ENCODE results near the gene TMEM140.

Gene TMEM140

DNA sequence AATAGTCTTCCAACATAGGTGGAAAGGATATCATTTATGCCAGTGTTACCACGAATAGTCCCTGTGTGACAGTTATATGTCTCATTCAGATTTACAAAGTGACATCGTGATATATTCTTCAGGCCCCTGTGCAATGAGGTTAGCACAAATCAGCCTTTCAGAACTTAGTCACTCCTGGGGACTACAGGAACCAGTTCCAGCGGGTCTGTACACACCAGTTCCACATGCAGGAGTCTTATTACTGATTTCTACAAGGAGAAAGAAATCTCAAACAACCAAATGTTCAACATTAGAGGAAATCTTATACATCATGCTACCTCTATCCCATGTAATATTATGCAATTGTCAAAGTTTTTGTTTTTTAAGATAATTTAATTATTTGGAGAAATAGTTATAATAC, 67.8 kb downstream of the TMEM140 start:
- TF ChIP-seq, protein P1, sequence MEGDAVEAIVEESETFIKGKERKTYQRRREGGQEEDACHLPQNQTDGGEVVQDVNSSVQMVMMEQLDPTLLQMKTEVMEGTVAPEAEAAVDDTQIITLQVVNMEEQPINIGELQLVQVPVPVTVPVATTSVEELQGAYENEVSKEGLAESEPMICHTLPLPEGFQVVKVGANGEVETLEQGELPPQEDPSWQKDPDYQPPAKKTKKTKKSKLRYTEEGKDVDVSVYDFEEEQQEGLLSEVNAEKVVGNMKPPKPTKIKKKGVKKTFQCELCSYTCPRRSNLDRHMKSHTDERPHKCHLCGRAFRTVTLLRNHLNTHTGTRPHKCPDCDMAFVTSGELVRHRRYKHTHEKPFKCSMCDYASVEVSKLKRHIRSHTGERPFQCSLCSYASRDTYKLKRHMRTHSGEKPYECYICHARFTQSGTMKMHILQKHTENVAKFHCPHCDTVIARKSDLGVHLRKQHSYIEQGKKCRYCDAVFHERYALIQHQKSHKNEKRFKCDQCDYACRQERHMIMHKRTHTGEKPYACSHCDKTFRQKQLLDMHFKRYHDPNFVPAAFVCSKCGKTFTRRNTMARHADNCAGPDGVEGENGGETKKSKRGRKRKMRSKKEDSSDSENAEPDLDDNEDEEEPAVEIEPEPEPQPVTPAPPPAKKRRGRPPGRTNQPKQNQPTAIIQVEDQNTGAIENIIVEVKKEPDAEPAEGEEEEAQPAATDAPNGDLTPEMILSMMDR (IDR thresholded peaks at IDR 0.05; ENCODE audit: low read length, missing control alignments), result no peak
- no peak overlapping the region for H3K4me3 ChIP-seq (replicated peaks; ENCODE audit: low read depth, low read length)
- no peak for DNase-seq (ENCODE audit: low read depth)
